ENCODE data around the gene MRGPRX3. TPM values are rescaled to one million over a fixed set of nuclear protein-coding genes. Genes with fewer than 3 reads are reported as not detected.
A peak's percentile ranks its signal among the peaks of the same experiment; 100 is the strongest.

The MRGPRX3 gene
- total RNA-seq, result not detected in 2 replicates
- not detected in 2 replicates for polyA plus RNA-seq
- not detected in 2 replicates for polyA plus RNA-seq (2011; cell fraction: cytosol; rRNA removed)
- not detected in 2 replicates for polyA plus RNA-seq (2011; cell fraction: nucleus; rRNA removed)
- polyA plus RNA-seq (2012), result not detected in 2 replicates
- not detected in 2 replicates for polyA minus RNA-seq
- polyA minus RNA-seq (2011; cell fraction: cytosol; rRNA and poly(A)+ RNA removed), result not detected
- not detected in 2 replicates for polyA minus RNA-seq (2011; cell fraction: nucleus; rRNA and poly(A)+ RNA removed)
- Bru-seq, nascent RNA, result not detected
- not detected for BruChase-seq, experiment 1, labeled RNA remaining after a 6-hour chase
- BruChase-seq, experiment 2, labeled RNA remaining after a 2-hour chase, result percentile 7 among the genes with signal in this experiment
- long read RNA-seq, result 0 reads

DNA sequence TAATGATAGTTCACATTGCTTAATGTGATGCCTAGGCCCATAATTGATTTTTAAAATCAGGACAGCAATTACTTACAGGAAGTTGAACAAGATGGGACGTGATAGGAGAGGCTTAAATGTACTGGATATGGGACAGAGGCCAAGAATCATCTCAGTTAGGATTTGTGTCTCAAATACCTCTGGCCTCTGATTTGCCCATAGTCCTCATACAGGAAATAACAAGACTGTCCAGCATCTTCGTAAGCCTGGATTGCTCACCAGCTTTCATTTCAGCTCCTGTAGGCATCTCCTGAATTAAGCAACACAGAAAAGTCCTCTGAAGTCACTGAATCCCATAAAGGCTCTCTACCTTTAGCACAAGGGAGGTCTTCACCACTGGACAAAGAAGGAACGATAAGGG is at the start of gene MRGPRX3:
Gene MRGPRX3 (plus strand): TSS at position 231 of the 400 bp plus-strand sequence. CDS start 4,632 bp downstream, outside the sequence.
- POLR2A ChIA-PET, result no interaction called here
- no peak within 1 kb of the TSS for H3K27ac ChIP-seq (ENCODE audit: insufficient read depth, low read depth, low read length)
- H3K4me2 ChIP-seq (ENCODE audit: insufficient read depth, low read length), result no peak within 1 kb of the TSS
- dilution Hi-C loops (cut with MboI; ENCODE audit: extremely low pct_ligation_motif_present, low sequenced_read_pairs), result no loop called here
- no peak for FAIRE-seq
- H3K9me1 ChIP-seq (replicated peaks; ENCODE audit: control insufficient read depth, extremely low read depth, insufficient read depth, low read length), result no peaks in the 10 kb centered on the region
- no peak for DNase-seq (ENCODE audit: low read depth, low spot score)
- H3K79me2 ChIP-seq (ENCODE audit: control insufficient read depth, insufficient read depth, low read length), result no peaks in the 10 kb centered on the region
- H3K4me1 ChIP-seq (ENCODE audit: control insufficient read depth, extremely low read depth, insufficient read depth, low read length), result no peaks in the 10 kb centered on the region
- CTCF ChIA-PET, result no interaction called here
- H3K4me3 ChIP-seq (replicated peaks in 1 of 3; ENCODE audit: insufficient read depth in 1 of 3, low read depth in 1 of 3, low read length in 3 of 3), result no peak within 1 kb of the TSS
- TF ChIP-seq, protein P1, sequence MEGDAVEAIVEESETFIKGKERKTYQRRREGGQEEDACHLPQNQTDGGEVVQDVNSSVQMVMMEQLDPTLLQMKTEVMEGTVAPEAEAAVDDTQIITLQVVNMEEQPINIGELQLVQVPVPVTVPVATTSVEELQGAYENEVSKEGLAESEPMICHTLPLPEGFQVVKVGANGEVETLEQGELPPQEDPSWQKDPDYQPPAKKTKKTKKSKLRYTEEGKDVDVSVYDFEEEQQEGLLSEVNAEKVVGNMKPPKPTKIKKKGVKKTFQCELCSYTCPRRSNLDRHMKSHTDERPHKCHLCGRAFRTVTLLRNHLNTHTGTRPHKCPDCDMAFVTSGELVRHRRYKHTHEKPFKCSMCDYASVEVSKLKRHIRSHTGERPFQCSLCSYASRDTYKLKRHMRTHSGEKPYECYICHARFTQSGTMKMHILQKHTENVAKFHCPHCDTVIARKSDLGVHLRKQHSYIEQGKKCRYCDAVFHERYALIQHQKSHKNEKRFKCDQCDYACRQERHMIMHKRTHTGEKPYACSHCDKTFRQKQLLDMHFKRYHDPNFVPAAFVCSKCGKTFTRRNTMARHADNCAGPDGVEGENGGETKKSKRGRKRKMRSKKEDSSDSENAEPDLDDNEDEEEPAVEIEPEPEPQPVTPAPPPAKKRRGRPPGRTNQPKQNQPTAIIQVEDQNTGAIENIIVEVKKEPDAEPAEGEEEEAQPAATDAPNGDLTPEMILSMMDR (IDR thresholded peaks at IDR 0.05; ENCODE audit: extremely low read depth in 1 of 2, insufficient read depth in 1 of 2, low read depth in 1 of 2, low read length in 2 of 2), result no peak
- TF ChIP-seq EZH2 (IDR thresholded peaks at IDR 0.05; ENCODE audit: borderline replicate concordance, low read depth, low read length, severe bottlenecking), result no peak
- TF ChIP-seq GATA2 (IDR thresholded peaks at IDR 0.05; ENCODE audit: insufficient read depth, insufficient read length, low read depth, low read length), result no peak
- TF ChIP-seq FOS (IDR thresholded peaks at IDR 0.05; ENCODE audit: borderline replicate concordance, insufficient read depth, low read length), result no peak
- no peak for TF ChIP-seq JUN (IDR thresholded peaks at IDR 0.05; ENCODE audit: borderline replicate concordance, insufficient read depth, insufficient read length, low read depth)
- TF ChIP-seq POLR2A (IDR thresholded peaks at IDR 0.05; ENCODE audit: low read depth, low read length), result no peak
- TF ChIP-seq POLR2AphosphoS5 (IDR thresholded peaks at IDR 0.05; ENCODE audit: insufficient read depth, low read depth, low read length), result no peak
- TF ChIP-seq, protein P2, sequence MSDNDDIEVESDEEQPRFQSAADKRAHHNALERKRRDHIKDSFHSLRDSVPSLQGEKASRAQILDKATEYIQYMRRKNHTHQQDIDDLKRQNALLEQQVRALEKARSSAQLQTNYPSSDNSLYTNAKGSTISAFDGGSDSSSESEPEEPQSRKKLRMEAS (IDR thresholded peaks at IDR 0.05; ENCODE audit: insufficient read depth, insufficient read length), result no peak
- no peak for TF ChIP-seq MYC (IDR thresholded peaks at IDR 0.05; ENCODE audit: low read depth, low read length)
- no peaks in the 10 kb centered on the region for H3K9me3 ChIP-seq (replicated peaks; ENCODE audit: control insufficient read depth, insufficient read depth, low read length)
- no TSS peak for BruUV-seq (replicated peaks)
- intact Hi-C loops (cut with micrococcal nuclease), result no loop called here
- H2AFZ ChIP-seq (ENCODE audit: low read depth, low read length), result no peak within 1 kb of the TSS
- H3K27me3 ChIP-seq (ENCODE audit: control insufficient read depth in 2 of 2, insufficient read depth in 2 of 2, low read length in 2 of 2), result peaks cover 0 to 6% of the 10 kb centered on the region in 2 experiments
- no peaks in the 10 kb centered on the region for H3K36me3 ChIP-seq (ENCODE audit: control insufficient read depth in 2 of 2, extremely low read depth in 1 of 2, insufficient read depth in 2 of 2, low read length in 2 of 2)
- H3K9ac ChIP-seq (replicated peaks; ENCODE audit: extremely low read depth, insufficient read depth, low read length), result no peak within 1 kb of the TSS
- no peaks in the 10 kb centered on the region for H4K20me1 ChIP-seq (replicated peaks; ENCODE audit: control insufficient read depth, extremely low read depth, insufficient read depth, low read length)

All from endothelial cell of umbilical vein (primary cell).